ENCODE results near the gene PDCD7. TPM values are rescaled to one million over a fixed set of nuclear protein-coding genes. Genes with fewer than 3 reads are reported as not detected.
"Not testable (repeated sequence)": the region's sequence is repeated elsewhere in the genome, so short reads cannot be mapped to it uniquely, and the experiment has no call there.

The PDCD7 gene
- total RNA-seq, 1 donor from 2014 or later = 19.3 TPM

- no peak for TF ChIP-seq CTCF (IDR thresholded peaks at IDR 0.05; ENCODE audit: unreplicated experiment)
- H3K27ac Mint-ChIP-seq (ENCODE audit: unreplicated experiment) = no peak overlapping the region
- H3K4me3 Mint-ChIP-seq (ENCODE audit: unreplicated experiment) = no peak overlapping the region
- DNase-seq (ENCODE audit: low spot score) = no peak
- no peaks in the 10 kb centered on the region for H3K9me3 Mint-ChIP-seq (ENCODE audit: unreplicated experiment)
- H3K27me3 Mint-ChIP-seq (ENCODE audit: unreplicated experiment) = peaks cover 4% of the 10 kb centered on the region
- peaks cover 16% of the 10 kb centered on the region for H3K36me3 Mint-ChIP-seq (ENCODE audit: low read depth, unreplicated experiment)
- H3K4me1 Mint-ChIP-seq (ENCODE audit: unreplicated experiment) = peaks cover 8% of the 10 kb centered on the region
Measured at GRCh38 chr15:65100442-65100841, 33.2 kb downstream of the PDCD7 start.

DNA sequence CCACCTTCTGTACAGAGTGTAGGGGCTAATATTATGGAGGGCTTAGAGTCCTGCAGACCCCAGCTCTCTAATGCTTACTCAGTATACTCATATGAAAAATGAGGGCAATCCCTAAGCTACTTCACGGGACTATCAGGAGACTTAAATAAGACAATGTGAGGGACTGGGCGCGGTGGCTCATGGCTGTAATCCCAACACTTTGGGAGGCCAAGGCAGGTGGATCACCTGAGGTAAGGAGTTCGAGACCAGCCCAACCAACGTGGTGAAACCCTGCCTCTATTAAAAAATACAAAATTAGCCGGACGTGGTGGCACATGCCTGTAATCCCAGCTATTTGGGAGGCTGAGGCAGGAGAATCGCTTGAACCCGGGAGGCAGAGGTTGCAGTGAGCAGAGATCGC, 33.8 kb downstream of the PDCD7 start:
- not testable (repeated sequence) for H3K27me3 Mint-ChIP-seq (ENCODE audit: unreplicated experiment); H3K4me3 Mint-ChIP-seq (ENCODE audit: unreplicated experiment); DNase-seq (ENCODE audit: low spot score); H3K4me1 Mint-ChIP-seq (ENCODE audit: unreplicated experiment); H3K9me3 Mint-ChIP-seq (ENCODE audit: unreplicated experiment); H3K27ac Mint-ChIP-seq (ENCODE audit: unreplicated experiment)
- H3K36me3 Mint-ChIP-seq (ENCODE audit: low read depth, unreplicated experiment) = peaks cover 16% of the 10 kb centered on the region

DNA sequence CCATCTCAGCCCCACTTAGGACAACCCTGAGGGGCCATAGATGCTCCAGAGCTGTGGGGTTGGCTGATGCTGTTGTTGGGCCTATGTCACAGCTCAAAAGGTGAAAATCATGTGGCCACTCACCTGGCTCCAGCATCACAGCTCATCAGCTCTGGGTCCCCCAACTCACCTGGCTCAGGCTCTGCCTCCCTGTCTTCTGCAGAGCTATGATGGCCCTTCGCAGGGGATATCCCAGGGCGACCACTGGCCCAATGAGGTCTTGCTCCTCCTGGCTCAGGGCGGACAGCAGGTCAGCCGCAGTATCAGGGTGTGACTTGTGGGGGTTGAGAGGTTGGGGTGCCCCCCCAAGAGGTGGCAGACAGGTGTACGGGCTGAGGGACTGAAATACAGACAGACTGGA, 34.3 kb downstream of the PDCD7 start:
- peaks cover 4% of the 10 kb centered on the region for H3K27me3 Mint-ChIP-seq (ENCODE audit: unreplicated experiment)
- no peak overlapping the region for H3K4me3 Mint-ChIP-seq (ENCODE audit: unreplicated experiment)
- H3K36me3 Mint-ChIP-seq (ENCODE audit: low read depth, unreplicated experiment) = peaks cover 16% of the 10 kb centered on the region
- no peak for DNase-seq (ENCODE audit: low spot score)
- H3K27ac Mint-ChIP-seq (ENCODE audit: unreplicated experiment) = no peak overlapping the region
- no peaks in the 10 kb centered on the region for H3K9me3 Mint-ChIP-seq (ENCODE audit: unreplicated experiment)
- no peak for TF ChIP-seq CTCF (IDR thresholded peaks at IDR 0.05; ENCODE audit: unreplicated experiment)
- H3K4me1 Mint-ChIP-seq (ENCODE audit: unreplicated experiment) = peaks cover 8% of the 10 kb centered on the region

DNA sequence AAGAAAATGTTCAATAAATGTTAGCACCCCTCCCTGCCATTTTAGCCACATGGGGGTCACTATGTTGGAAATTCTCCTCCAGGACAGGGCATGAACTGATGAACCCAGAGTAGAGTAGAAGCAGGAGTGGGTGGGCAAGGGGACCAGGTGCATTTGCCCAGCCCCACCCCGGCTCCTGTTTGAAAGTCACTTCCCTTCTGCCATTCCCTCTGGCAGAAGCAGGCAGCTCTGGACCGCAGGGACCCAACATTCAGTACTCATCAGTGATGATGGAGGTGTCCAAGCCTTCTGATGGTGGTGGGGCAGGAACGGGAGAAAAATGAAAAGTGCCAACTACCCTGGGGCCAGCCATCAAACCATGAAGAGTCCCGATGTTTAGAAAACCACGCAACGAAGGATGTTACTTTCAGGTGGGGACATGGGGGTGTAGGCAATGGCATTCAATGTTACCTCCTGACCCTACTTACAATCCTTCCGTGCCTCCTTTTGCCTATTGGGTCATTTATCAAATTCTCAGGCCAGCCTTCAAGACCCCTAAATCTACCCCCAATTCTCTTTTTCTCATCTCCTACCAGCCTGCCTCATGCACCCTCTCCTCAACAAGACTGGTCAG, 35.9 kb downstream of the PDCD7 start:
- TF ChIP-seq CTCF (IDR thresholded peaks at IDR 0.05; ENCODE audit: unreplicated experiment) = no peak
- Mint-ChIP-seq H3K4me1 (ENCODE audit: unreplicated experiment) (peaks cover 8% of the 10 kb centered on the region), H3K27me3 (ENCODE audit: unreplicated experiment) (peaks cover 4% of the 10 kb centered on the region), H3K9me3 (ENCODE audit: unreplicated experiment) (no peaks in the 10 kb centered on the region), H3K27ac (ENCODE audit: unreplicated experiment) (no peak overlapping the region), H3K36me3 (ENCODE audit: low read depth, unreplicated experiment) (peaks cover 16% of the 10 kb centered on the region), H3K4me3 (ENCODE audit: unreplicated experiment) (no peak overlapping the region)
- DNase-seq (ENCODE audit: low spot score) = no peak

GRCh38 chr15:65096481-65097385, 36.9 kb downstream of the PDCD7 start:
- TF ChIP-seq CTCF (IDR thresholded peaks at IDR 0.05; ENCODE audit: unreplicated experiment) = no peak
- Mint-ChIP-seq H3K4me1 (ENCODE audit: unreplicated experiment) (peaks cover 8% of the 10 kb centered on the region), H3K9me3 (ENCODE audit: unreplicated experiment) (no peaks in the 10 kb centered on the region), H3K36me3 (ENCODE audit: low read depth, unreplicated experiment) (peaks cover 16% of the 10 kb centered on the region), H3K4me3 (ENCODE audit: unreplicated experiment) (no peak overlapping the region), H3K27me3 (ENCODE audit: unreplicated experiment) (peaks cover 4% of the 10 kb centered on the region), H3K27ac (ENCODE audit: unreplicated experiment) (no peak overlapping the region)
- no peak for DNase-seq (ENCODE audit: low spot score)
